Skin epidermis (tissue), 12 donors: ENCODE data around the gene CACNA2D4.
A peak's percentile ranks its signal among the peaks of the same experiment; 100 is the strongest.

Source experiments
- H3K27ac ChIP-seq, 21 experiments: fragments of 200-600 bp; sonication (generic) in 11 of 21; one replicate each; pipeline ENCODE4 v1.5.0; 2020; ENCODE audit warnings: mild to moderate bottlenecking in 3 of 21, inconsistent platforms in 2 of 21, moderate library complexity in 2 of 21
- H3K4me3 ChIP-seq, 7 experiments: fragments of 200-600 bp; sonication (generic) in 2 of 7; one replicate each; pipeline ENCODE4 v1.5.0; 2020; ENCODE audit warnings: inconsistent platforms in 2 of 7, mild to moderate bottlenecking in 2 of 7, moderate library complexity in 1 of 7

The CACNA2D4 gene

GRCh38 chr12:1935700-1936378 is 17.4 kb upstream of the CACNA2D4 start:
- Histone ChIP-seq H3K27ac (no peak overlapping the region), H3K4me3 (no peak overlapping the region)

DNA sequence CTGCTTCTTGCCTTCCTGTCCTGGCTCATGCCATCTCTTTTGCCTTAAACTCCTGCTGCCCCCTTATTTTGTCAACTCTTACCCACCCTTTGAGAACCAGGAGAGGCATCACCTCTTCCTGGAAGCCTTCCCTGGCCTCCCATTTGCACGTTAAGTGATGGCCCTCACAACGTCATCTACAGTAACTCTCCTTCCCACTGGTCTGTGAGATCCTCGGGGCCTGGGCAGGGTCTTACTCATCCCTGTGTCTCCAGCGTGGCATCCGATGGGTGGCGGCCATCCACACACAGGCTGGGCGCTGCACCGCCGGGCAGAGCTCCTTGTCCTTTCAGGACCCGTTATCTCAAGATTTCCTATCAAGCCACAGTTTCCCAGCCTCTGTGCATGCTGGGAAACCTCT is 16.8 kb upstream of the CACNA2D4 start:
- Histone ChIP-seq H3K27ac (no peak overlapping the region), H3K4me3 (no peak overlapping the region)

DNA sequence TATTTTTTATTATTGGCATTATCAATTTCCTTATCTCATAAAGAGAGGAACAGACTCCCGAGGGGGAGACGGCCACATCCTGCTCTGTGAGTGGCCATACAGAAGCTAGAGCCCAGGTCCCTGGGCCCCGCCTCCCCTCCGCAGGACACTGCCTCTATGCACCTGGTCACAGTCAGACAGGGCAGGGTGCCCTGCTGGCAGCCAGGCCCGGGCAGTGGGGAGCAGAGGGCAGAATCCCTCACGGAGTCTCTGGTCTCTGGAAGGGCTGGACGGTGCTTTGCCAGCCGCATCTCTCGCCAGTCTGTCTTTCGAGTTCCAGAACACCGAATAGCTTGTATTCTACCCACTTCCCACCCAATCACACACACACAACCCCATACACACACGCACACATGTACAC is 16.4 kb upstream of the CACNA2D4 start:
- no peak overlapping the region for H3K4me3 ChIP-seq

GRCh38 chr12:1934068-1934467 is 15.6 kb upstream of the CACNA2D4 start:
- H3K4me3 ChIP-seq = no peak overlapping the region
- H3K27ac ChIP-seq = no peak overlapping the region

More for the DNA sequence above, 16.4 kb upstream of the CACNA2D4 start:
- H3K27ac ChIP-seq = no peak overlapping the region

GRCh38 chr12:1933342-1934051 is 15.0 kb upstream of the CACNA2D4 start:
- peak overlapping the region in 1 of 21 experiments; percentile 37 for H3K27ac ChIP-seq
- H3K4me3 ChIP-seq = no peak overlapping the region

GRCh38 chr12:1932264-1932777 is 13.9 kb upstream of the CACNA2D4 start:
- H3K27ac ChIP-seq = no peak overlapping the region

DNA sequence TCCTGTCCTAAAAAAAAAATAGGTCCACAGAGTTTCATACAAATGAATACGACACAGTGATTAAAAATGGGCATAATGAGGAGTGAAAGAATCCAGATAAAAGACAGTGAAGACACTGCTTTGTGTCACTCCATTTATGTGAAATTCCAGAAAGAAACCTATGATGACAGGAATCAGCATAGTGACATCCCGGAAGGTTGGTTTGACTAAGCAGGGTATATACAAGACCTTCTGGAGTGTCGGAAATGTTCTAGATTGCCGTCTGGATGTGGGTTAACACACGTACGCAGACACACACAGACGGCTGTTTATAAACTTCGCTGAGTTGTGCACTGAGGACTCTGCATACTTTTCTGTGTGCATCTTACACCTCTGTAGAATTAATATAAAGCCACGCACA is 13.2 kb upstream of the CACNA2D4 start:
- no peak overlapping the region for H3K27ac ChIP-seq

More at GRCh38 chr12:1932264-1932777, 13.9 kb upstream of the CACNA2D4 start:
- H3K4me3 ChIP-seq = no peak overlapping the region

GRCh38 chr12:1930803-1931597 is 12.5 kb upstream of the CACNA2D4 start:
- no peak overlapping the region for H3K27ac ChIP-seq

More for the DNA sequence above, 13.2 kb upstream of the CACNA2D4 start:
- H3K4me3 ChIP-seq = no peak overlapping the region

DNA sequence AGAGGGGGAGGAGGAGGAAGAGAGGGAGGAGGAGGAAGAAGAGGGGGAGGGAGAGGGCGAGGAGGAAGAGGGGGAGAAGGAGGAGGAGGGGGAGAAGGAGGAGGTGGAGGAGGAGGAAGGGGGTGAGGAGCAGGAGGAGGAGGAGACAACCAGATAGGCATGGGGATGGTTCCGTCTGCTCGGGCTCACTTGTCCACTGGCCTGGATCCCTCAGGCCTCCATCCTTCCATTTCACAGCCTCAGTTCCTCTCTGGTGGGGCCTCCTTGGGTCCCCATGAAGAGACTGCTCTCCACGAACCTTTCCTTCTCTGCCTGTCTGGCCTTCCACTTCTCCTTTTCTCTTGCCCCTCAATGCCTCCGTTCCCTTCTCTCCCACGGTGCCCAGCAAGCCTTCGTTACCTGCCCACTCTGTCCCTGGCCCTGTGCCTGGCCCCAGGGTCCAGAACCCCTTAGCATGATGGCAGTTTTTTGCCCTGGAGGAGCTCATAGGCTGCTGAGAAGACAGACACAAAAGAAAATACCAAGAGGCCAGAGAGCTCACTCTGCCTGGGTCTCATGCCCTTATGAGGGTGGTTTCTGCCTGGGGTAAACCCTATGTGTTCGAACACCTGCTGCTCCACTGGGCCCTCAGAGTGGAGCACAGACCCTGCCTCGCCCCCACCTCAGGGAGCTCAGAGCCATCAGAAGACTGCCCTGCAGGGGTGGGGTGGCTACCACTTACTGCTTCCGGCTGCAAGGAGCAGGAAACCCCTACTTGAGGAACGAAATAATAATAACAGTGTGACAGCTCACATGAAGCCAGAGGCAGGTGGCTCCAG is 11.7 kb upstream of the CACNA2D4 start:
- Histone ChIP-seq H3K27ac (no peak overlapping the region), H3K4me3 (no peak overlapping the region)

More at GRCh38 chr12:1930803-1931597, 12.5 kb upstream of the CACNA2D4 start:
- H3K4me3 ChIP-seq = no peak overlapping the region

DNA sequence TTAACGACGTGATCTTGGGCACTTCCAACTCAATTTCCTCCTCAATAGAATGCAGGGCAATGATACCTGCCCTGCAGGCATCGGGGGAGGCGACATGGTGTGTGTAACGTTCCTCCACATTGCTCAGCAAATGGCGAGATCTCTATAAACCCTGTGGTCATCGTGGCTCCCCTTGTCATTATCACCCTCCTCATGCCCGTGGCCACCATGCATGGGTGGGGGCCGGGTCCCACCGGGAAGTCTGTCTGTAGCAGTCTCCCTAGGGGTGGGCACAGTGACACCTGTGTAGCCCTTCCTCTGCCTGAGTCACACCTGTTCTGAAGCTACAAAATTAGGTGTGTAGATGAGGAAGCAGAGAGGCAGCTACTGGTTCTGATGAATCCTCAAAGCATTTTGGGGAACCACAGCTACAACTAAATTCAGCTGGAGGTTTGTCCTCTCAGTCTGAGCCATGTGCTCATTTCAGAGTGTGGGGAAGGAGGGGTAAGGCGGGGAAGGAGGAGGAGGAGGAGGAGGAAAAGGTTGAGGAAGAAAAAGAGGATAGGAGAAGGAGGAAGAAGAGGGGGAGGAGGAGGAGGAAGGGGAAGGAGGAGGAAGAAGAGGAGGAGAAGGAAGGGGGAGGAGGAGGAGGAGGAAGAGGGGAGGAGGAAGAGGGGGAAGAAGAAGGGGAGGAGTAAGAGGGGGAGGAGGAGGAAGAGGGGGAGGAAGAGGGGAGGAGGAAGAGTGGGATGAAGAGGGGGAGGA is 11.0 kb upstream of the CACNA2D4 start:
- Histone ChIP-seq H3K27ac (no peak overlapping the region), H3K4me3 (no peak overlapping the region)

DNA sequence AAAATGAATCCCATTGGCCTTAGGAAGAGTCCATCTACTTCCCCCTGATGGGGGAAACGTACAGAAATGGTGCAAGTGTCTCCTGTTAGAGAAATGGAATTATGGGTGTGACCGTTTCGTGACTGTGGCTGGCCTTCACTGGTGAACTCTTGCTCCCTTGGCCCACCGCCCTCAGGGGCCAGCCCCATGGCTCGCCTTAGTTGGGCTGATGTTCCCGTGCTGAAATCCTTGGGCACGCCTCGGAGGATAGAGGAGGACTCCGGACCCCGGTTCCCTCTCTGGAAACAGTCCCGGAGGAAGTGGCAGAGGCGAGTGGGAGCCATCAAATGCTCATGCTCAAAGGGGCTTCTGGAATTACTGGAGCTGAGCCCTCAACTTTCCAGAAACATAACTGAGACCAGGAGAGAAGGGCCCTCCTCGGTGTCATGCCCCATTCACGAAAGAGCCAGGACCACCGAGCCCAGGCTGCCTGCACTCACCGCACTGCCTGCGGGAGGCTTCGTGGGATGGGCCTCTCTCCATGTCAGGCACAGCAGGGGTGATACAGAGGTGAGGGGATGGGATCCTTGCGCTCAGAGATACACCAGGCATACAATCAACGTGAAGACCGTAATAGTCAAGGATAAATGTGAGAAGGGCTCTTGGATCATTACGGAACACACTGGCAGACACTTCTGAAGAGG is 10.1 kb upstream of the CACNA2D4 start:
- no peak overlapping the region for H3K4me3 ChIP-seq
- no peak overlapping the region for H3K27ac ChIP-seq

DNA sequence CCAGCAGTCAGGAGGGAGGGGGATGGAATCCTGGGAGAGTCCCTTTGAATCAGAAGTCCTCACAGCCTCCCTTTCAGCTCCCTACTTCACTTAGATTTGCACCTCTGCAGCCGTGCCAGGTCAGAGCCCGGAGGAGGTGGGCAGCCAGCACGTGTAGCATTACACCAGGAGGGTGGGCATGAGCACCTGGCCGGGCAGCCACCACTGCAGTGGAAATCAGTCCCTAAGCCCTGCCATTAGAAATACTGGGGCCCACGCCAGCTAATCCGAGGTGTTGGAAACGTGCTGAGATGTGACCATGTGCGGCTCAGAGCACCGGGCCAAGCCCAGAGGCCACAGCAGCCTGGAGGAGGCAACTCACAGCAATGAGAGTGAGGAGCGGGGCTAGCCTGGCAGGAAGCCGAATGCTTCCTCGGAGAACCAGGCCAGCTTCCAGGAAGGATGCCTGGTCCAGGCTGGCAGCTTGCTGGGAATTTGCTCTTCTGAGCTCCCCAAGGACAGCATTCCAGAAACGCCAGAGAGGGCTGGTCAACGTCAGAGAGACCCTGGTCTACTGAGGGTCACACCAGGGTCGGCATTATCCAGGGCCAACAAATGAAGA is 9.4 kb upstream of the CACNA2D4 start:
- Histone ChIP-seq H3K4me3 (no peak overlapping the region), H3K27ac (no peak overlapping the region)

DNA sequence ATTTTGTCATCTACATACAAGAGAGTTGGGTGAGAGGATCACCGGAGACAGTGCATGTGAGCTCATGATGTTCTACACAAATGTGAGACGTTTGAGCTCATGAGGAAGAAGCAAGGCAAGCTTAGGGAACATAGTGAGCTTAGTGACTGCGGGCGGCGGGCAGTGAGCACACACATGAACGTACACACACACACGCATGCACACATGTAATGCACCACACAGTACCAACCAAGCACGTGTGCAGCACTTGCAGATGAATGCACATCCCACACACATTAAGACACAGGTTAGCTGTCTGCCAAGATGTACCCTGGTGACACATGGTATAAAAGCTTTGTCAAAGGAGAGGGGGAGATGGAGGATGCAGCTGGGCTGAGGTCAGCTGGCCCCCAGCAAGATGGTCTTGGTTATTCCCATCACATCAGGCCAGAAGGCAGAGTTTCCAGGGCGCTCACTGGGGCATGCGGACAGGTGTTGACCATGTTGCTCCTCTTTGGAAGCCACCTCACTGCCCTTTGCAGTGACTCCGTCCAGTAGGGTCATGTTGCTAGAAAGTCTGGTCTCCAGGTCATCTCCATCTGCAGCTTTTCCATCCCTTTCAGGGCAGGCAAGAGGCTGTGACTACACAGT is 8.7 kb upstream of the CACNA2D4 start:
- Histone ChIP-seq H3K27ac (no peak overlapping the region), H3K4me3 (no peak overlapping the region)

DNA sequence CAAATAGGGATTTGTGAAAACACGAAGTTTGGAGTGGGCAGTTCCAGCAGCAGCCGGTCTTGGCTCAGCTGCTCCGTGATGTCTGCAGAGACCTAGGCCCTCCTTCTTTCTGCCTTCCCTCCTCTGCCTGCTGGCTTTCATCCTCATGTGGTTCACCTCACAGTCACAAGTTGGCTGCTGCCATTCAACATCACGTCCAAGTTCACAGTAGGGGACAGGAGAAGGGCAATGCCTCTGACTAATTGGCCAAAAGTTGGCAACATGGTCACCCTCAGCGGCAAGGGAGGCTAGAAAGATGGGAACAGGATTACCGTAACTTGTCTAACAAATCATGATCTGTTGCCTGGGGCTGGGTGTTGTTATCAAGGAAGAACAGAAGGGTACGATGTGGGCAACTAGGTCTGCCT is 7.8 kb upstream of the CACNA2D4 start:
- no peak overlapping the region for H3K27ac ChIP-seq
- H3K4me3 ChIP-seq = no peak overlapping the region

DNA sequence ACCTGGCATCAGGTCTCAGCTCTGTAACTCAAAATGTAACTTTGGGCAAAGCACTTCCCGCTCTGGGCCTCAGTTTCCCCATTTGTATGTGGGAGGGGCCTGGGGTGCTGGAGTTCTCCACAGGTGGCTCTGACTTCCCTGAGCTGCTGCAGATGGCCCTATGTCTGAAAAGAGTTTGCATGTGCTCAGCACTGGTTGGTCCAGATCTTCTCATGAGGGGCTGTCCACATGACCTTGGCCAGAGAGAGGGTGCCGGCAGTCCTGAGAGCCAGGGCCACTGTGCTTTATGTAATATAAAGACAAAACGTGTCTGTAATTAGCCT is 7.2 kb upstream of the CACNA2D4 start:
- H3K27ac ChIP-seq = no peak overlapping the region
- no peak overlapping the region for H3K4me3 ChIP-seq

DNA sequence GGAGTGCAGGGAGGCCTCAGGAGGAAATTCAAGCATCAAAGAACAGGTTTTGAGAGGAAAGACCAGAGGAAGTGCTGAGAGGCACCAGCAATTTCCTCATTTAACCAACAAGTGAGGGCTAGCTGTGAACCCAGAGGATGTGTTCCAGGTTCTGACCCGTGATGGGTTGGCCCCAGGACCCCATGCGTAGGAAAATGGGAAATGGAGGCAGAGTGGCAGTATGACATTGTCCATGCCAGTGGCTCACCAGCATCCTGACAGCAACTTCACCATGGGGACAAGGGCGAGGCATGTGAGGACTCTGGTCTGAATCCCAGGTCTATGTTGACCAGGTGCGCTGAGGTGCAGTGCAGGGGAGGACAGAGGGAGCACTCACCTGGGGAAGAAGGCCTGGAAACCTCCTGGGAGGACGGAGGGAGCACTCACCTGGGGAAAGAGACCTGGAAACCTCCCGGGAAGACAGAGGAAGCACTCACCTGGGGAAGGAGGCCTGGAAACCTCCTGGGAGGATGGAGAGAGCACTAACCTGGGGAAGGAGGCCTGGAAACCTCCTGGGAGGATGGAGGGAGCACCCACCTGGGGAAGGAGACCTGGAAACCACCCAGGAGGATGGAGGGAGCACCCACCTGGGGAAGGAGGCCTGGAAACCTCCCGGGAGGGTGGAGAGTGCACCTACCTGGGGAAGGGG is 6.7 kb upstream of the CACNA2D4 start:
- no peak overlapping the region for H3K4me3 ChIP-seq
- H3K27ac ChIP-seq = peak overlapping the region in 1 of 21 experiments; percentile 42

DNA sequence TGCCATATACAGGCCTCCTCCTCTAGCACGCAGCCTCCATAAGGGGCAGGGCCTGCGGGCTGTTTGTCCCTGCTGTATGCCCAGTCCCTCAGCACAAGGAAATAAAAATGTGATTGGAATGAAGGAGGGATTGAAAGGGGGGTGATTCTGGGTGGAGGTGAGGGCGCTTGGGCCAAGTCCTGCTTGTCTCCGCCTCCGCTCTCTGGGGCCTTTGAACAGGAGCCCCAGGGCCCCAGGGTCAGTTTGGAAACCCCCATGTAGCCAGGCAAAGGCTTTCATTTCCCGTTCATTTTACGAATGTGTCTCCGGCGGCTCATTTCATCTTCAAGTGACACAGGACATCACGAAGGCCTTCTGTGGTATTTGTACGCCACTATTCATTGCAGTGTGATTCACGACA is 4.5 kb upstream of the CACNA2D4 start:
- Histone ChIP-seq H3K27ac (no peak overlapping the region), H3K4me3 (no peak overlapping the region)
